ENCODE results near the gene PCBP4.

DNA sequence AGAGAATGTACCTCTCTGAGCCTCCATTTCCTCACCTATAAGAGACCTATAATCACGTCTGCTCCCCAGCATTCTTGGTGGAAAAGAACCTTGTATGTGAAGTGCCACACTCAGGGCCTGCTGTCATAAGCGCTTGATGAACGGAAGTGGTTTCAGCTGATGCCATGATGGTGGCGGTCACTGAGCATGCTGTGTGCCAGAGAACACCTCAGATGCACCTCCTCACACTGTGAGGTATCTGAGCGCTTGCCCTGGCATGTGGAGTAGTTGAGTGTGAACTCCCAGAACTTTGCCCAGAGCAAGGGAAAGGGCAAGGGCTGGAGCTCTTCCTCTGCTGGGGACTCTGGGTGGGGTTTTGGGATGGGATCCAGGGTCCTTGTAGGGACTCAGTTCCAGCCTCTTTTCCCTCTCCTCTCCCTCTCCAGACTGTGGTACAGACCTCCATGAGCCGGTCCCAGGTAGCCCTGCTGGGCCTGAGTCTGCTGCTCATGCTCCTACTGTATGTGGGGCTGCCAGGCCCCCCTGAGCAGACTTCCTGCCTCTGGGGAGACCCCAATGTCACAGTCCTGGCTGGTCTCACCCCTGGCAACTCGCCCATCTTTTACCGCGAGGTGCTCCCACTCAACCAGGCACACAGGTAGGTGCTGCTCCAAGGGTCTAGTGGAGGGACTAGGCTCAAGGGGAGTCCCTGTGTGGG, 10.3 kb upstream of the PCBP4 start:
- TF ChIP-seq, protein P1, sequence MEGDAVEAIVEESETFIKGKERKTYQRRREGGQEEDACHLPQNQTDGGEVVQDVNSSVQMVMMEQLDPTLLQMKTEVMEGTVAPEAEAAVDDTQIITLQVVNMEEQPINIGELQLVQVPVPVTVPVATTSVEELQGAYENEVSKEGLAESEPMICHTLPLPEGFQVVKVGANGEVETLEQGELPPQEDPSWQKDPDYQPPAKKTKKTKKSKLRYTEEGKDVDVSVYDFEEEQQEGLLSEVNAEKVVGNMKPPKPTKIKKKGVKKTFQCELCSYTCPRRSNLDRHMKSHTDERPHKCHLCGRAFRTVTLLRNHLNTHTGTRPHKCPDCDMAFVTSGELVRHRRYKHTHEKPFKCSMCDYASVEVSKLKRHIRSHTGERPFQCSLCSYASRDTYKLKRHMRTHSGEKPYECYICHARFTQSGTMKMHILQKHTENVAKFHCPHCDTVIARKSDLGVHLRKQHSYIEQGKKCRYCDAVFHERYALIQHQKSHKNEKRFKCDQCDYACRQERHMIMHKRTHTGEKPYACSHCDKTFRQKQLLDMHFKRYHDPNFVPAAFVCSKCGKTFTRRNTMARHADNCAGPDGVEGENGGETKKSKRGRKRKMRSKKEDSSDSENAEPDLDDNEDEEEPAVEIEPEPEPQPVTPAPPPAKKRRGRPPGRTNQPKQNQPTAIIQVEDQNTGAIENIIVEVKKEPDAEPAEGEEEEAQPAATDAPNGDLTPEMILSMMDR (IDR thresholded peaks at IDR 0.05 in 4 of 5, conservative IDR thresholded peaks at IDR 0.05 in 1 of 5) = no peak
- TF ChIP-seq POLR2A (IDR thresholded peaks at IDR 0.05) = no peak

Data from gastrocnemius medialis (tissue), 4 donors.